Dermis lymphatic vessel endothelial cell (primary cell): ENCODE data around the gene WASHC2A. TPM values are rescaled to one million over a fixed set of nuclear protein-coding genes. Genes with fewer than 3 reads are reported as not detected.

ENCODE experiments used
- total RNA-seq: library from RNA; depleted of rRNA; stranded (reverse); fragments of >200 nt; gene quantifications from 2 replicates; pipeline ENCODE4 v1.2.1, GENCODE V29; 2014

Gene WASHC2A, protein sequence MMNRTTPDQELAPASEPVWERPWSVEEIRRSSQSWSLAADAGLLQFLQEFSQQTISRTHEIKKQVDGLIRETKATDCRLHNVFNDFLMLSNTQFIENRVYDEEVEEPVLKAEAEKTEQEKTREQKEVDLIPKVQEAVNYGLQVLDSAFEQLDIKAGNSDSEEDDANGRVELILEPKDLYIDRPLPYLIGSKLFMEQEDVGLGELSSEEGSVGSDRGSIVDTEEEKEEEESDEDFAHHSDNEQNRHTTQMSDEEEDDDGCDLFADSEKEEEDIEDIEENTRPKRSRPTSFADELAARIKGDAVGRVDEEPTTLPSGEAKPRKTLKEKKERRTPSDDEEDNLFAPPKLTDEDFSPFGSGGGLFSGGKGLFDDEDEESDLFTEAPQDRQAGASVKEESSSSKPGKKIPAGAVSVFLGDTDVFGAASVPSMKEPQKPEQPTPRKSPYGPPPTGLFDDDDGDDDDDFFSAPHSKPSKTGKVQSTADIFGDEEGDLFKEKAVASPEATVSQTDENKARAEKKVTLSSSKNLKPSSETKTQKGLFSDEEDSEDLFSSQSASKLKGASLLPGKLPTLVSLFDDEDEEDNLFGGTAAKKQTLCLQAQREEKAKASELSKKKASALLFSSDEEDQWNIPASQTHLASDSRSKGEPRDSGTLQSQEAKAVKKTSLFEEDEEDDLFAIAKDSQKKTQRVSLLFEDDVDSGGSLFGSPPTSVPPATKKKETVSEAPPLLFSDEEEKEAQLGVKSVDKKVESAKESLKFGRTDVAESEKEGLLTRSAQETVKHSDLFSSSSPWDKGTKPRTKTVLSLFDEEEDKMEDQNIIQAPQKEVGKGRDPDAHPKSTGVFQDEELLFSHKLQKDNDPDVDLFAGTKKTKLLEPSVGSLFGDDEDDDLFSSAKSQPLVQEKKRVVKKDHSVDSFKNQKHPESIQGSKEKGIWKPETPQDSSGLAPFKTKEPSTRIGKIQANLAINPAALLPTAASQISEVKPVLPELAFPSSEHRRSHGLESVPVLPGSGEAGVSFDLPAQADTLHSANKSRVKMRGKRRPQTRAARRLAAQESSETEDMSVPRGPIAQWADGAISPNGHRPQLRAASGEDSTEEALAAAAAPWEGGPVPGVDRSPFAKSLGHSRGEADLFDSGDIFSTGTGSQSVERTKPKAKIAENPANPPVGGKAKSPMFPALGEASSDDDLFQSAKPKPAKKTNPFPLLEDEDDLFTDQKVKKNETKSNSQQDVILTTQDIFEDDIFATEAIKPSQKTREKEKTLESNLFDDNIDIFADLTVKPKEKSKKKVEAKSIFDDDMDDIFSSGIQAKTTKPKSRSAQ (N-terminal part only)
- 34.7 and 43.0 TPM in 2 replicates for total RNA-seq

DNA sequence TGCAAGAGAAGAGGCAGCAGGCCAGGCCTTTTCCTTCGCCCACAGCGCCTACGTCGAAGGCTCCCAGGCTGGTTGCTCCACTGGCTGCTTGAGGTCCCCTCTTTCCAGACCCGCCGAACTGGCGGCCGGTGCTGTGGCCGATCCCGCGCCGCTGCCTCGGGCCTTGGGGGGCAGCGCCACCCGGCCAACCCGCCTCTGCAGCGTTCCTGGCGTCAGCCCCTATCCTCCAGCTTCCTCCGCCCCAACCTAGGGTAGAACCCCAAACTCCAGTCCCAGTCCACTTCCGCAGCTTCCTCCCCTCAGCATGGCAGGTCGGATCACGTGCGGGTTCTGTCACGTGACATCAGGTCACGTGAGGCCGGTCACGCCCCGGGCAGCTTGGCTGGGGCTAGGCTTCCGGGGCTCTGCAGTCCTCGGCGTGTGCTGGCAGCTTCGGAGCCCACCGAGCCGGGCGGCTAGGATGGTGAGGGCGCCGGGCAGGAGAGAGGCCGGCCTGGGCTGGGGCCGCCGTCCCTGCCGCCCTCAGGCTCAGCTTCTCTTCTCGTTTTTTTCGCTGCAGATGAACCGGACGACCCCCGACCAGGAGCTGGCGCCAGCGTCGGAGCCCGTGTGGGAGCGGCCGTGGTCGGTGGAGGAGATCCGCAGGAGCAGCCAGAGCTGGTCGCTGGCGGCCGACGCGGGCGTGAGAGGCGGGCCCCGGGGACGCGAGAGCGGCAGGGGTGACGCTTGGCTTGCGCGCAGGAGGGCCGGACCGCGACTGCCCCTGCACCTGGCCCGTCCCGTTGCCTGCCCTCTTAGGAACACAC lies at the start of gene WASHC2A:
TSS of gene WASHC2A (plus strand) at position 409 of the 806 bp plus-strand sequence. CDS start at position 461, 52 bp downstream.

Other genes starting within 250 kb of the WASHC2A start
- gene PARG, start 125.9 kb upstream of the WASHC2A start, total RNA-seq, result 19.6 and 30.3 TPM in 2 replicates
- gene TIMM23B, start 125.9 kb upstream of the WASHC2A start, total RNA-seq, result 10.0 and 10.3 TPM in 2 replicates
- 1.5 and 2.1 TPM in 2 replicates for gene AGAP6, start 79.5 kb upstream of the WASHC2A start, total RNA-seq
- 0.60 and 0.65 TPM in 2 replicates for gene ASAH2, start 183.6 kb downstream of the WASHC2A start, total RNA-seq